ENCODE measurements around the gene KIF14. TPM values are rescaled to one million over a fixed set of nuclear protein-coding genes. Genes with fewer than 3 reads are reported as not detected.
"Not testable (repeated sequence)": the region's sequence is repeated elsewhere in the genome, so short reads cannot be mapped to it uniquely, and the experiment has no call there.

The KIF14 gene
- polyA plus RNA-seq, 3 donors = 6.5 to 7.8 (median 7.2) TPM

DNA sequence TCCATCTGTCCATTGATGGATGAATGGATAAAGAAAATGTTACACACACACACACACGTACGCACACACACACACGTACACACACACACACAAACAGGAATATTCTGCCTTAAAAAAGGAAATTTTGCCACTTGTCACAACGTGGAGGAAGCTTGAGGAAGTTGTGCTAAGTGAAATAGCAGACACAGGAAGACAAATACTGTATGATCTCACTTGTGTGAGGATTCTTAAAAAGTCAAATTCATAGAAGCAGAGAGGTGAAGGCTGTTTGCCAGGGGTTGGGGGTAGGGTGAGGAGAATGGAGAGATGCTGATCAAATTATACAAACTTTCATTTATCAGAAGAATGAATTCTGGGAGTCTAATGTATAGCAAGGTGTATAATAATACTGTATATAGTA lies 73.2 kb downstream of the KIF14 start:
- no peak for DNase-seq (ENCODE audit: low read depth in 3 of 3, low spot score in 2 of 3)

DNA sequence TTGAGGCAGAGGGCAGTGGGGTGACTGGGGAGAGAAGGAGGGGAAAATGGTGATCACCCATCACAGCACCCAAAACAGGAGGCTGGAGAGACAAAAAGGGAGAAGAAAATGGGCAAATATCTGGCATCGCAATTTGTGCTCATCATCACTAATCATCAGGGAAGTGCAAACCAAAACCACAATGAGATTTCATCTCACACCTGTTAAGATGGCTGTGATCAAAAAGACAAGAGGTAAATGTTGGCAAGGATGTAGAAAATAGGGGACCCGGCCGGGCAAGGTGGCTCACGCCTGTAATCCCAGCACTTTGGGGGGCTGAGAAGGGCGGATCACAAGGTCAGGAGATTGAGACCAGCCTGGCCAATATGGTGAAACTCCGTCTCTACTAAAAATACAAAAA lies 74.0 kb downstream of the KIF14 start:
- DNase-seq (ENCODE audit: low read depth in 3 of 3, low spot score in 2 of 3) = no peak

DNA sequence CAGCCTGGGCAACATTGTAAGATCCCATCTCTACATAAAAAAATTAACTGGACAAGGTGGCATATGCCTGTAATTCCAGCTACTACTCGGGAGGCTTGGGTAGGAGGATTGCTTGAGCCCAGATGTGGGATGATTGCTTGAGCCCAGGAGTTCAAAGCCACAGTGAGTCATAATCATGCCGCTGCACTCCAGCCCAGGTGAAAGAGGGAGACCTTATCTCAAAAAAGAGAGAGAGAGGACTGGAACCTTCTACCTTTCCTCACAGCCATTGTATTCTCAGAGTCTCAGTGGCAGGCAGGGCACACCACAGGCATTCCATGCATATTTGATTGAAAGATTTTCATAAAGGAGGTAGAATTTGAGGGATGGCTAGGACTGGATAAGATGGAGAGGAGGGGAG lies 78.4 kb downstream of the KIF14 start:
- DNase-seq (ENCODE audit: low read depth in 3 of 3, low spot score in 2 of 3) = no peak

DNA sequence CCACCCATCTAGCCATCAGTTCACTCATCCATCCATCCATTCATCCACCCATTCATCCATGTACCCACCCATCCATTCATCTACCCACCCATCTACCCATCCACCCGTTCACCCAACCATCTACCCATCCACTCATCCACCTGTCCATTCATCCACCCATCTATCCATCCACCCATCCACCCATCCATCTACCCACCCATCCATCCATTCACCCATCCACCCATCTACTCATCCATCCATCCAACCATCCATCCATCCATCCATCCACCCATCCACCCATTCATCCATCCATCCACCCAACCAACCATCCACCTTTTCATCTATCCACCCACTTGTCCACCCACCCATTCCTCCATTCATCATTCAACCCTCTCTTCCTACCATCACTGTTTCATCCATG lies 80.3 kb downstream of the KIF14 start:
- no peak for DNase-seq (ENCODE audit: low read depth in 3 of 3, low spot score in 2 of 3)

DNA sequence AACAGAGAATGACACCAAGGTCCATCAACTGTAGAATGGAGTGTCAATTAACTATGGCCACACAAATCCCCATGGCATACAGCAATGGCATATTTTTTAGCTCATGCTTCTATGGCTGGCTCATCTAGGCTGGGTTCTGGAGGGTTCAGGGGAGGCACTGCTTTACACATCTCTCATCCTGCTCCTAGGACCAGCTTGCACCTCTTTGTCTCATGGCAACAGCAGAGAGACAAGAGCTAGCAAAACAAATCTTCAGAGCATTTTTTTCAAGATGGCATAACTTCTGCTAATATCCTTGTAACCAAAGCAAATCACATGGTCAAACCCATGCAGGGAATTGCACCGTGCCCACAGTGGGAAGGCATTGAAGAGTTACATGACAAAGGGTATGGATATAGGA lies 82.4 kb downstream of the KIF14 start:
- no peak for DNase-seq (ENCODE audit: low read depth in 3 of 3, low spot score in 2 of 3)

DNA sequence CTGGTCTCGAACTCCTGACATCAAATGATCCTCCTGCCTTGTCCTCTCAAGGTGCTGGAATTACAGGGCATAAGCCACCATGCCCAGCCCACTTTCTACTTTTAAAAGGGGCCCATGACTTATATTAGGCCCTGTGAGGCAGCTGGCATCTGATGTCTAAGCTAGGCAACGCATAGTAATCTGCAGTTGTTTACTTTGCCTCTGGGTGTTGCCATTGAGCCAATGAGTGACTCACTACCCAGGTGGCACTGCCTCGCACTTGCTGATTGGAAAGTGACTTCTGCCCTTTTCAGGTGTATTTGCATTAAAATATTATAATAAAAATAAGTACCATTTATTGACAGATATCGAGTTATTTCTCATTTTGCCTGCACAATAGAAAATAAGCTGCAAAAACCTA lies 84.9 kb downstream of the KIF14 start:
- DNase-seq (ENCODE audit: low read depth in 3 of 3, low spot score in 2 of 3) = no peak

DNA sequence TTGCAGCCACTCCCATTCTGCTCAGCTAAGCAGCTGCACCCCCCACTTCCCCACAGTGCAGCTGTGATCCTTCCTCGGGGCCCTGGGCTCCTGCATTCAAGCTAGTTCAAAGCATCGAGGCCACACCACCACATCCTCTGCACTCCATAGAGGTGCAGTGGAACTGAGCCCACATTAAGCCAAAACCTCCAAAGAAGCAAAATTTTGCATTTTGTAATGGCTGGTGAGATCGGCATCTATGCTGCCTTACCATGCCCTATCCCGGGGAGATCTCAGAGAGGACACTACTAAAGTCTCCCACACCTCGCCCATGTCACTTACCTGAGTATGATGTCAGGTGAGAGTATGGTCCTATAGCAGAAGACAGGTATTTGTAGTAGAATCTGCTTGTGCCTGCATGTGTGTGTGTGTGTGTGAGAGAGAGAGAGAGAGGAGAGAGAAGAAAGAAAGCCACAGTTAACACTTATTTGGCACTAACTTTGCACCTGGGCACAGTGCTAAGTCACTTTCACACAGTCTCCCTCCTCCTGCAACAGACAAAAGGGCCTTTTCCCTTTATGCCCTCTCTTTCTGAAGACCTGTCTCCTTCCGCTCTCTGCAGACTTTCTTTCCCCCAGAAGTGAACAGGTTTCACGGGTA lies 89.8 kb downstream of the KIF14 start:
- no peak for DNase-seq (ENCODE audit: low read depth in 3 of 3, low spot score in 2 of 3)

- no peak for DNase-seq (ENCODE audit: low read depth in 3 of 3, low spot score in 2 of 3)
These were observed 91.5 kb downstream of the KIF14 start for GRCh38 chr1:200528858-200529606.

DNA sequence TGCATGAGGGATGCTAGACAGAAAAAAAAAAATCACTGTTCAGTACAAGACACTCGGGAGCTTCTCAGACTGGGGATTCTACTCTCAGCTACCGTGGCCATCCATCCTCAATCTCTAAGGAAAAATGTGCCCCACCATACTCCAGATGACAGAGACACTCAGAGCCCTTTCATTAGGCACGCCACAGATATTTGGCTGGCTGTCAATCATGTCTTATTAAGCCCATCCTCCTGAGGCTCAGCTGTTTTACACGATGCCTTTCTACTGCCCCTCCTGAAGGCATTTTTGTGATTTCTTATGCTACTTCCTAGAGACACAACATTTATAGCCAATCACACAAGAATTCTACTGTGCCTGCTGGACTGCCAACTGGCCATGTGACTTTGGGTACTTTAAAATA lies 92.9 kb downstream of the KIF14 start:
- DNase-seq (ENCODE audit: low read depth in 3 of 3, low spot score in 2 of 3) = no peak

DNA sequence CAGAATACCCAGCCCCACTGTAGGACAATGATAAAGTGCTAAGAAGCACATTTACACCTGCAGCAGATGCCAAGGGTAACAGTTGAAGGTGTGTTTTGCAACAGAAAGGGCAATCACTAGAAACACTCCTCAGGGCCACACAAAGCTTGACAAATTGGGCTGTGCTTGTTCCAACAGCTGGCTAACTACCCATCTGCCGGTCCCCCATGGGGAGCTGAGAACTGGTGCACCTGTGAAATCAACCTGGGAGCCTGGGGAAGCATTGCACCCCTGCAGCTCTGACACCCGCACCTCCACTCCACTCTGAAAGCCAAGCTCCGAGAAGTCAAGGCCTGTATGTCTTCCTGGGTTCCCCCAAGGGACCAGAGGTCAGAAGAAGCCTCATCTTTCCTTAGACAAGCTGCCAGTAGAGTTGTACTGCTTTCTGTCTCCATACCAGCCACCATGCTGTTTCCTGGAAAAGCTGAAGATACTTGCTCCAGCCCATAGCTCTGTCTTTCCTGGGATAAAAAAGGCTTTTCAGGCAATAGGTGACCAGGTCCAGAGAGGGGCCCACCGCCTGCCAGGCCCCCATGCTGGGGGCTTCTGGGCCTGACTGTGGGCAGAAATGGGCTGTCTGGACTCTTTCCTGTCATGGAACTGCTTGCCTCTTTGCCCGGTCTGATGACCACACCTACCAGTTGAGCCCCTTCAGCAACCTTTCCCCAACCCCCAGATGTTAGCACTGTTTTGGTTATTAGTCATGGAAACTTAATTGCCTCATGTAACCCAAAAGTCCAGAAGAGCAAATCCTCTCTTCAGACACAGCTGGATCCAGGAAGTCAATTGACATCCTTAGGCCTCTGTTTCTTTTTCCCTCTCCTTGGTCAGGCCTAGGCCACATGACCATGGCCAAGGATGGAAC lies 93.6 kb downstream of the KIF14 start:
- DNase-seq (ENCODE audit: low read depth in 3 of 3, low spot score in 2 of 3) = no peak

DNA sequence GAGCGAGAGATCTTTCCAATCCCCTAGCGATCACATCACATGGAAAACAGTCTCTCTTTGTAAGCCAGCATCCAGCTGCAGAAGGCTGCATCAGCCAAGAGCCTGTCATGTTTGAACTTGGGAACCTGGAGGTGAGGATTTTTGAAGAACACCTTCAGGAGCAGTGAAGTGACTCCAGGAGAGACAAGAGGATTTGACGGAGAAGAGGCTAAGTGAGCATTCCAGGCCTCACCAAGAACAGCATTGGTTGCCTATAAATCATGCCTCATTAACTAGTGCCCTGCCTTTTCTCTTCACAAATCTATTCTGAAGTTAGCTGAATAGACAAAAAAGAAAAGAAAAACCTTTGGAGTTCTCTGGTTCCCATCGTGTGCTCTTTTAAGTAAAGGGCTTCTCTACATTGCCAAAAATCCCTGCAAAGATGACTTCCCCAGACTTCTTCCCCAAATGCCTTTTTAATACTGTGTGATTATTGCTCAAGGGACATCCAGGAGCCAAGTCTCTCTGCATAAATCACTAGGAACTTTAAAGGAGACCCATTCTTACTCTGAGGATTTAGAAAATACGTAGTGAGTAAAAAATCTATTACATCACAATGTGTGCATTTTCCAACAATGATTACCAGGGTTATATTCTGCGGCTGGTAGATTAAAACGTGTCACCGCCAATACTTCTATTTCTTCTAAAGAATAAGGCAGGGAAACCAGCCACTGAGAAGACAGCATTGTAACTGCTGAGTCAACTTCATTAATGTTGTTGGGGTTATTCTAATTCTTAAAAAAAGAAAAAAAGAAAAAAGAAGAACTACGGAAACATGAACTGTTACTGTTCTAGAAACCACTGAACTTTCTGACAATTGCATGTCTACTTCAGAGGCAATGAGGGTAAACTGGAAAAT lies 95.2 kb downstream of the KIF14 start:
- no peak for DNase-seq (ENCODE audit: low read depth in 3 of 3, low spot score in 2 of 3)

- DNase-seq (ENCODE audit: low read depth in 3 of 3, low spot score in 2 of 3) = not testable (repeated sequence)
These were observed 96.0 kb downstream of the KIF14 start for GRCh38 chr1:200524551-200524950.

DNA sequence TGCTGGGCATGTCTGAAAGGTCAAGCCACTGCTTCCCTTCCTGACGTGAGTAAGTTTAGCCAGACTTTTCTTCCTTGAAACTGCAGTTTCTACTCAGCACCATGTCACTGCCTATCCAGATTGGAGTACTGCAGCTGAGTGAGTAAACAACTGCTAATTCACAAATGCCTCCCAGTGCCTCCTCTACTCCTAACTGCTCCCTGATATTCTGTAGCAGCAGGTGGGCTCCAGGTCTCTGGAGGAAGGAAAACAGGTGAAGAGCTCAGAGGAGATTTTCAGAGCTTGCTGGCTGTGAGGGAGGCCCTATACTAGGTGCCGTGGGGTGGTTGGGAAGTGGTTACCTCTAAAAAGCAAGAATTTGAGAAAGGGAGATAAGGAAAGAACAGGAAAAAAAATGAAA lies 96.5 kb downstream of the KIF14 start:
- no peak for DNase-seq (ENCODE audit: low read depth in 3 of 3, low spot score in 2 of 3)

DNA sequence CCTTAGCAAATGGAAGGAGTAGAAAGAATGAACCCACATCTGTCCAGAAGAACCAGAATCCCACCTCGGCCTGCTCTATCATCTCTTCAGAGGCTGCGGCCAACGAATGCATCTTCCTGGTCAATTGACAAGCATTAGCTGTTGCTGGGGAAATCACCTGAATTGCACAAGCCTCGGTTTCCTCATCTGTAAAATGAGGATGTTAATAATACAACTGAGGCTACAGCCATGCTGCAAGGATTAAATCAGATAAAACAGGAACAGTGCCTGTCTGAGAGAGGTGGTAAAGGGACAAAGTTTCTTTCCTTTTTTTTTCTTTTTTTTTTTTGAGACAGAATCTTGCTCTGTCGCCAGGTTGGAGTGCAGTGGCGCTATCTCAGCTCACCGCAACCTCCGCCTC lies 99.8 kb downstream of the KIF14 start:
- DNase-seq (ENCODE audit: low read depth in 3 of 3, low spot score in 2 of 3) = no peak

- DNase-seq (ENCODE audit: low read depth in 3 of 3, low spot score in 2 of 3) = no peak
These were observed 102.0 kb downstream of the KIF14 start for GRCh38 chr1:200518524-200518923.

GRCh38 chr1:200512191-200512590 lies 108.4 kb downstream of the KIF14 start:
- DNase-seq (ENCODE audit: low read depth in 3 of 3, low spot score in 2 of 3) = no peak

DNA sequence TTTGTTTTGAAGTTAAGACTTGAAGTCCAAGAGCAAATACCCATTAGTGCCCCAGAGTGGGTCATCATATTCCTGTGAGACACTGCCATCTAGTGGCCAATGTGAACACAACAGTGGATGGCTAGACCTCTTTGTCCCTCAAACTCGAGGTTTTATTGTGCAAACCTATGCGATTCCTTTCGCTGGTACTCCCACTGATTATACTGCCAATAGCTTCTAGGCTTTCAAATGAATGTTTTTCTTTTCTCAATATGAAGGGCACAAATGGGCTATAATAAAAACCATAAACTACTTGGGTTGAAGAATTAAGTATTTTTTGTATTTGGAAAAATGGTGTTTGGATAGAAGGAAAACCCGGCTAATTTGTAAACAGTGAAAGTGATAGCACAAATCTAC lies 110.3 kb downstream of the KIF14 start:
- DNase-seq (ENCODE audit: low read depth in 3 of 3, low spot score in 2 of 3) = peak; percentile 73 to 75 (median 73)

- no peak for DNase-seq (ENCODE audit: low read depth in 3 of 3, low spot score in 2 of 3)
These were observed 114.1 kb downstream of the KIF14 start for GRCh38 chr1:200506471-200506870.

DNA sequence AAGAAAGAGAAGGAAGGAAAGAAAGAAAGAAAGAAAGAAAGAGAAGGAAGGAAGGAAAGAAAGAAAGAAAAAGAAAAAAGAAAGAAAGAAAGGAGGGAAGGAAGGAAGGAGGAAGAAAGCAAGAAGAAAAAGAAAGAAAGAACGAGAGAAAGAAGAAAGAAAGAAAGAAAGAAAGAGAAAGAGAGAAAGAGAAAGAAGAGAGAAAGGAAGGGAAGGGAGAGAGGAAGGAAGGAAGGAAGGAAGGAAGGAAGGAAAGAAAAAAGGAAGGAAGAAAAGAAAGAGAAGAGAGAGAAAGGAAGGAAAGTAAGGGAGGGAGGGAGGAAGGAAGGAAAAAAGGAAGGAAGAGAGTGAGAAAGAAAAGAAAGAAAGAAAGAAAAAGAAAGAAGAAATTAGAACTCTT lies 115.3 kb downstream of the KIF14 start:
- DNase-seq (ENCODE audit: low read depth in 3 of 3, low spot score in 2 of 3) = no peak

Data from right renal cortex interstitium (tissue), 3 donors.